ENCODE data around the gene PRM2.

The PRM2 gene

GRCh38 chr16:11242658-11243057 lies 33.6 kb downstream of the PRM2 start:
- DNase-seq = no peak

DNA sequence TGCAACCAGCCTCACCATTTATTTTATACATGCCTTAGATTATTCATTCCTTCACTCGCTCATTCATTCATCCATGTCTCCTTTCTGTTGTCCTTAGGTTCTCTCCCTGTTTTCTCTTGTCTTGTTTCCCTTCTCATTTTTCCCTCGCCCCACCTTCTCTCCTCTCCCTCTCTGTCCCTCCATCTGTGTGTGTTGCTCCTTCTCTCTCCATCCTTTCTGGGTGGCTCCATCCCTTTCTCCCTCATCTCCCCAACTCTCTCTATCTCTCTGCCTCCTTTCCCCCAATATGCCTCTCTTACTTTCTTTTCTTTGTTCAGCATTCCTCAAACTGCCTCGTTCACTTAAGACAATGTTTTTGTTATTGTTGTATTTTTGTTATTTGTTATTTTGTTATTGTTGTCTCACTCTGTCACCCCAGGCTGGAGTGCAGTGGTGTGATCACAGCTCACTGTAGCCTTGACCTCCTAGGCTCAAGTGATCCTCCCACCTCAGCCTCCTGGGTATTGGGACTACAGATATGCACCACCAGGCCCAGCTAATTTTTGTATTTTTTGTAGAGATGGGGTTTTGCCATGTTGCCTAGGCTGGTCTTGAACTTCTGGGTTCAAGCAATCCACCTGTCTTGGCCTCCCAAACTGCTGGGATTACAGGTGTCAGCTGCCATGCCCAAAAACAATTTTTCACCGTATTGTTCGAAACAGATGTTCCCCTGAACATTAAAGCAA lies 34.6 kb downstream of the PRM2 start:
- no peak for DNase-seq

DNA sequence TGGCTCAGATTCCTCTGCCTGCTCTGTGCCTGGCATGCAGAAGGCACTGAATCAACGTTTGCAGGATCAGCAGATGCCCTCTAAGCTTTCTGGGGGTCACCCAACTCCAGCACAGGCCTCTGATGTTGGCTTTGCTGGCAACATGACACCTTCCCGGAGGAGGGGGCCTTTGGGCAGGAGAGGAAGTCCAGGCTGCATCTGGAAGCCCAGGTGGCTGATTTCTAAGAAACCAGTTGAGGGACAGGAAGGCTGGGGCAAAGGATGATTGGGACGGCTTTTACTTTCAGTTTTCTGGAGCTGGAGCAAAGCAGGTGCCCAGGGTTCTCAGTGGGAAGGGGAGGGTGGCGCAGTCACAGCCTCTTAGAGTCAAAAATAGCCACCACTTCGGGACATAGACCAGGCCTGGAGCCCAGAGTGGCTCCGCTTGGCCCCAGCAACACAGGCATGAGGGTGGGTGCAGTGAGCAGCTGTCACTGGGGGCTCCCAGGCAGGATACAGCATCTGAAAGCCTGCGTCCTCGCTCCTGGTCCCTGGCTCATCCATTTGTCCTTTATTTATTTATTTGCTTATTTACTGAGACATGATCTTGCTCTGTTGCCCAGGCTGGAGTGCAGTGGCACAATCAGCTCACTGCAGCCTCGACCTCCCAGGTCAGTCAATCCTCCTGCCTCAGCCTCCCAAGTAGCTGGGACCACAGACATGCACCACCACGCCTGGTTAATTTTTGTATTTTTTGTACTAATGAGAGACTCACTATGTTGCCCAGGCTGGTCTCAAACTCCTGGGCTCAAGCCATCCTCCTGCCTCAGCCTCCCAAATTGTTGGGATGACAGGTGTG lies 35.4 kb downstream of the PRM2 start:
- DNase-seq = no peak

GRCh38 chr16:11239644-11240632 lies 36.3 kb downstream of the PRM2 start:
- no peak for DNase-seq

- no peak for DNase-seq
These were observed 37.7 kb downstream of the PRM2 start for GRCh38 chr16:11238272-11239202.

- DNase-seq = no peak
These were observed 39.6 kb downstream of the PRM2 start for GRCh38 chr16:11236461-11237254.

GRCh38 chr16:11235703-11235991 lies 40.6 kb downstream of the PRM2 start:
- no peak for DNase-seq

- DNase-seq = no peak
These were observed 41.2 kb downstream of the PRM2 start for GRCh38 chr16:11234884-11235702.

DNA sequence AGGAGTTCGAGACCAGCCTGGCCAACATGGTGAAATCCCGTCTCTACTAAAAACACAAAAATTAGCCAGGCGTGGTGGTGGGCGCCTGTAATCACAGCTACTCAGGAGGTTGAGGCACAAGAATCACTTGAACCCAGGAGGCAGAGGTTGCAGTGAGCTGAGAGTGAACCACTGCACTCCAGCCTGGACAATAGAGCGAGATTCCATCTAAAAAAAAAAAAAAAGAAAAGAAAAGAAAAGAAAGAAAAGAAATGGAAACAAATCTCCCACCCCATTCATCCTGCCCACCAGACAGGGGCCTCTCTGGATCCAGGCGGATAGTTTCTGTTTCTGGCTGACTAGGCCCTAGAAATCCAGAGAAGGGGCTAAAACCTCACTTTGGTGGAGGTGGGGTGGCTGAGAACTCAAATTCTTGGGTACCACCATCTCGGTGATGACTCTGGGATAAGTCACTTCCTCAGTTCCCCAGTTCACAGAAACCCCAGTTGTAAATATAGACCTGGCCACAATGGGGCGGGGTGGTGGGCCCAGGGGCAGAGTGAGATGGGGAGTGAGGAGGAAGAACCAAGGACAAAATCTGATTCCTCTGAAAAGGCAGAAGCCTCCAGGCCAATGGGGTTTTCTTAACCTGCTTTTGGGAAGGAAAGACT lies 42.4 kb downstream of the PRM2 start:
- DNase-seq = no peak

- no peak for DNase-seq
These were observed 43.2 kb downstream of the PRM2 start for GRCh38 chr16:11232852-11233726.

DNA sequence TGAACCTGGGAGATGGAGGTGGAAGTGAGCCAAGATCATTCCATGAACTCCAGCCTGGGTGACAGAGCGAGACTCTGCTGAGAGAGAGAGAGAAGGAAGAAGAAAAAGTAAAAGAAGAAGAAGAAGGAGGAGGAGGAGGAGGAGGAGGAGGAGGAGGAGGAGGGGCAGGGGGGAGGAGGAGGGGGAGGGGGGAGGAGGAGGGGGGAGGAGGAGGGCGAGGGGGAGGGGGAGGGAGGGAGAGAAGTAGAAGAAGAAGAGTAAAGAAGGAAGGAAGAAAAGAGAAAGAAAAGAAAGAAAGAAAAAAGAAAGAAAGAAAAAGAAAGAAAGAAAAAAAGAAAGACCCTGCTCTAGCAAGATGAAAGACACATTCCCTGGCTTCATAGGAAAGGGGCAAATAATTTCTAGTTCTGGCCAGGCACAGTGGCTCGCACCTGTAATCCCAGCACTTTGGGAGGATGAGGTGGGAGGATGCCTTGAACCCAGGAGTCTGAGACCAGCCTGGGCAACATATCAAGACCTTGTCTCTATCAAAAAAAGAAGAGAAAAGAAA lies 43.9 kb downstream of the PRM2 start:
- DNase-seq = no peak

DNA sequence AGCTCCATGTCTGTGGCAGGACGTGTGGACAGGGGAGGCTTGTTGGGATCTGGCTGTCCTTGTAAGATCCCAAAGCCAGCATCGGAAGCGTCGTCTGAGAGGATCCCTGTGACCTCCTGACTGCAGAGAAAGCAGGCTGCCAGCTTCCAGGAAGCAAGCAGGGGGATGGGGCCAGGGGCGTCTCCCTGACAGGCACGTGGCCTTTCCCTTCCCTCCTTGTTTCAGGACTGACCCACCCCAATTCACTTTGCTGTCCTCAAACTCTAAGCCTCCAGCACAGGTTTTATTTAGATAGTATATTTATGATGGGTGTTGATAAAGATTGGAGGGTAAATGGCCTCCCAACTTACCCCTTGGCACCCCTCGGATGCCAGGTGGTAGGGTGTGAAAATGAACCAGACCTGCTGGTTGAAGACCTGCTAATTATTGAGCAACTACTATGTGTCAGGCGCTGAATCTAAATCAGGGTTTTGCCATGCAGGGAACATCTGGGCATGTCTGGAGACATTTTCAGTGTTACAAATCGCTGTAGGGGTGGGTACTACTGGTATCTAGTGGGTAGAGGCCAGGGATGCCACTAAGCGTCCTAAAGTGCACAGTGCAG lies 44.8 kb downstream of the PRM2 start:
- DNase-seq = no peak

GRCh38 chr16:11229906-11230305 lies 46.4 kb downstream of the PRM2 start:
- DNase-seq = no peak

DNA sequence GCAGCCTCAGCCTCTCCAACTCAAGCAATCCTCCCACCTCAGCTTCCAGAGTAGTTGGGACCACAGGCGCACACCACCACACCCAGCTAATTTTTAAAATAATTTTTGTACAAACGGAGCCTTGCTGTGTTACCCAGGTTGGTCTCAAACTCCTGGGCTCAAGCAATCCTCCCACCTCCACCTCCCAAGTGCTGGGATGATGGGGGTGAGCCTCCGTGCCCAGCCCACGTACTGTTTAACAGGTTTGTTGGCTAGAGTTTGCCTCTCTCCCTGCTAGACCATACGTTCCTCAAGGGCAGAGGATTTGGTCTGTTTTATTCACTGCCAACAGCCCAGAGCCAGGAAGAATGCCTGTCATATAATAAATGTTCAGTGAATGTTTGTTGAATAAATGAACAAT lies 46.8 kb downstream of the PRM2 start:
- no peak for DNase-seq

DNA sequence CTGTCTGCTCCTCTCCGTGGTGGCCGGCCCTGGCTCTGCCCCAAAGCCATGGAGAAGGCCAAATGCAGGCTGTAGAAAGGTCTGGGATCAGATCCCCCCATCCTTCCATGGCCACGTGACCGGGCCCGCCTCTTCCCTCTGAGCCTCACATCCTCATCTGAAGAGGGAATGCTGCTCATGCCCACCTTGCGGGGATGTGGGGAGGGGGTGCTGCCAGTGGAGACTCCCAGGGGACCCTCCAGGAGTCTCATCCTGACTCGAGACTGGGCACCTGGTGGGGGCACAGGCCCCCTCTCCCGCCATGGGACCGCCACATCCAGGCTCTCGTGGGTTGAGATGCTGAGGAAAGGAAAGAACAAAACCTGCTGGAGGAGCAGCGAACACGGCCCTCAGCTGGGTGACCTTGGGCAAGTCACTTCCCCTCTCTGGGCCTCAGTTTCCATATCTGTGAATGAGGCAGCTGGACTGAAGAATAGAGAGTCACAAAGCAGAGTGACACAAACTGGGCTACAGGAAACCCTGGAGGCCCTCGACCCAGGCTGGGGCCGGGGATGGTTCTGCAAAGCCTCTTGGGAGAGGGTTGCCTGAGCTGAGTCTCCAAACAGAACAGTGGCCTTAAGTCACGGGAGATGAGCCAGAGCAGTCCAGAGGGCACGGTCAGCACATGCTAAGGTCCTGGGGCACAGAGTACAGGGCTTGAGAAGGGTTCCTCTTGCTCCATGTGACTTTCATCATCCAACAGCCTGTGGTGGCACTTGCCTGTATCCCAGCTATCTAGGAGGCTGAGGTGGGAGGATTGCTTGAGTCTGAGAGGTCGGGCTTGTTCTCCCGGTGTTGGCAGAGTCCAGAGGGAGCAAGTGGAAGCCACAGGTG lies 50.4 kb downstream of the PRM2 start:
- no peak for DNase-seq

All from NCI-H1436 treated with DMSO at 0.1 percent for 48 hours (cell line).